ENCODE results near the gene TICRR.
"Not testable (repeated sequence)": the region's sequence is repeated elsewhere in the genome, so short reads cannot be mapped to it uniquely, and the experiment has no call there.

TICRR gene

DNA sequence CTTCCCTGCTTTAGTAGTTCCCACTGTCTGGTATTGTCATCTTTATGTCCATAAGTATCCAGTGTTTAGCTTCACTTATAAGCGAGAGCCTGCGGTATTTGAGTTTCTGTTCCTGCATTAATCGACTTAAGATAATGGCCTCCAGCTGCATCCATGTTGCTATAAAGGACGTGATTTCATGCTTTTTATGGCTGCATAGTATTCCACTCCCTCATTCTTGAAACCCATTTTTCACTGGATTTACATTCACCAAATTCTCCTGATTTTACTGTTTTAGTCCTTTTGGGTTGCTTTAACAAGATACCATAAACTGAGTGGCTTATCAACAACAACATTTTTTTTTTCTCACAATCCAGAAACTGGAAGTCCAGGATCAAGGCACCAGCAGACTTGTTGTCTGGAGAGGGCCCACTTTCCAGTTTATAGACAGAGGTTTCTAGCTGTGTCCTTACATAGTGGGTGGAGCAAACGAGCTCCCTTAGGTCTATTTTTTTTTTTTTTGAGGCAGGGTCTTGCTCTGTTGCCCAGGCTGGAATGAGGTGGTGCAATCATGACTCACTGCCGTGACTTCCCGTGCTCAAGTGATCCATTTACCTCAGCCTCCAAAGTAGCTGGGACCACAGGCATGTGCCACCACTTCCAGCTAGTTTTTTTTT, 6.1 kb upstream of the TICRR start:
- DNase-seq: no peak

DNA sequence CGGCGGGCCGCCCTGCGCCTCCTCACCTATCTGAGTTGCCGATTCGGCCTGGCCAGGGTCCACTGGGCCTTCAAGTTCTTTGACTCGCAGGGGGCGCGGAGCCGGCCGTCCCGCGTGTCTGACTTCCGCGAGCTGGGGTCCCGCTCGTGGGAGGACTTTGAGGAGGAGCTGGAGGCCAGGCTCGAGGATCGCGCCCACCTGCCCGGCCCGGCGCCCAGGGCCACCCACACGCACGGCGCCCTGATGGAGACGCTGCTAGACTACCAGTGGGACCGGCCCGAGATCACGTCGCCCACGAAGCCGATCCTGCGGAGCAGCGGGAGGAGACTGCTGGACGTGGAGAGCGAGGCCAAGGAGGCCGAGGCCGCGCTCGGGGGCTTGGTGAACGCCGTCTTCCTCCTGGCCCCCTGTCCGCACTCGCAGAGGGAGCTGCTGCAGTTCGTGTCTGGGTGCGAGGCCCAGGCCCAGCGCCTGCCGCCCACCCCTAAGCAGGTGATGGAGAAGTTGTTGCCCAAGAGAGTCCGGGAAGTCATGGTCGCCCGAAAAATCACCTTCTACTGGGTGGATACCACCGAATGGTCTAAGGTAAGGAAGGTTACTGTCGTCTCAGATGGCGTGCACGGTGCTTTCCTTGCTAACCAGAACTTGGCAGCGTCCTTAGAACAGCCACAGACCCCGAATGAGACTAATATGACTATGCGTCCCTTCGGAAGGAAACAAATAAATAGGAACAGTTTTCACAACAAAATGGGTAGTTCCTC, 567 bp downstream of the TICRR start:
- peak; percentile 34 for DNase-seq

- no peak for DNase-seq
Measured at GRCh38 chr15:89576417-89576773, 1.1 kb downstream of the TICRR start.

GRCh38 chr15:89577776-89578115, 2.5 kb downstream of the TICRR start:
- DNase-seq: no peak

DNA sequence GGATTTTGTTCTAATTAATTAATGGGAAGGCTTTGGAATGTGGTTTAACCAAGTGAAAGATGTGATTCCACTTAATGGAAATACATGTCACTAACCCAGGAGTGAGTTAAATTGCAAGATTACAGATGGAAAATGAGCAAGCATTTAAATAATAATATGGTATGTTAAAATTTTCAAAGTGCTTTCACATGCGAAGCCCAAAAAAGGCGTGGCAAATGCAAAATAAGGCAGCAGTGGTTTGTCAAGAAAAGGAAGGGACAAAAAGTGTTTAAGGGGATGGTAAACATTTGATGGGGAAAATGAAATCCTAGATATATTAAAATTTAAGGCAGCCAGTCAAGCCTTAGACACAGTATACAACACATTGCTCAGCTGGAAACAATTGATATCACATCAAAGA, 2.9 kb downstream of the TICRR start:
- DNase-seq: no peak

DNA sequence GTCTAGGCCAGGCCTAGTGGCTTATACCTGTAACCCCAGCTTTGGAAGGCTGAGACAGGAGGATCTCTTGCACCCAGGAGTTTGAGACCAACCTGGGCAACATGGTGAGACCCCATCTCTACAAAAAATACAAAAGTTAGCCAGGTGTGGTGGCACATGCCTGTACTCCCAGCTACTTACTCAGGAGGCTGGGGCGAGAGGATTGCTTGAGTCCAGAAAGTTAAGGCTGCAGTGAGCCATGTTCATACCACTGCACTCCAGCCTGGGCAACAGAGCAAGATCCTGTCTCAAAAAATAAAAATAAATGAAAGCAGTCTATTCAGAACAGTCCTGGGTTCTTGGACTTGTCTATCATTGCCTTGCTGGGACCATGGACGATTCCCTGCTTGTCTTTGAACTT, 5.5 kb downstream of the TICRR start:
- not testable (repeated sequence) for DNase-seq

DNA sequence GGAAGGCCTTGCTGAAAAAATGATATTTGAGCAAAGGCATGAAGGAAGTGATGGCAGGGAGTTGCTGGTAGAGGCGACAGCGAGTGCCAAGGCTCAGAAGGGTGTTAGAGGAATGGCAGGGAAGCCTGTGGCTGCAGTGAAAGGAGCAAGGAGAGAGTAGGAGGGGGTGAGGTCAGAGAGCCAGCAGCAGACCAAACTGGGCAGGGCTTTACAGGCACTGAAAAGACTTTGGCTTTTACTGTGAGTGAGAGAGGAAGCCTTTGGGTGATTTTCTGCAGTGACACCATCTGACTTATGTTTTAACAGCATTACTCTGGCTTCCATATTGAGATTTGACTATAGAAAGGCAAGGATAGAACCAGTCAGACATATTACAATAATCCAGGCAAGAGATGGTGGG, 11.4 kb downstream of the TICRR start:
- DNase-seq: no peak

DNA sequence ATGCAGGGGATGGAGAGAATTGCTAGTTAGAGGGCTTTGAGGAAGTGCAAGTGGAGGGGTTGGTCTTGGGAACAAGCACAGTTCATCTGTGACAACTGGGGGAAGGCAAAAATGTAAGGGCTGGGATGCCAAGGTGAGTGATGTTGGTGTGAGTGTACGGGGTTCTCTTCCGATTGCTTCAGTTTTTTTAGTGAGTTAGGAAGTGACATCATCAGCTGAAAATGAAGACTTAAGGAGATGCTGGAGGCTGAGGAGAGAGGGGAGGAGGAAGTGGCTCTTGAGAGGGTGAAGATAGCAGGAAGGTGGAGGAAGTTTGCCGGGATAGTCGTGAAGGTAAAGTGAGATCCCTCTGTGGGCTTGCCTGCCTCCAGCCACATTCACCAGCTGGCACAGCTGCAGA, 12.7 kb downstream of the TICRR start:
- DNase-seq: no peak

GRCh38 chr15:89591834-89592233, 16.6 kb downstream of the TICRR start:
- no peak for DNase-seq

DNA sequence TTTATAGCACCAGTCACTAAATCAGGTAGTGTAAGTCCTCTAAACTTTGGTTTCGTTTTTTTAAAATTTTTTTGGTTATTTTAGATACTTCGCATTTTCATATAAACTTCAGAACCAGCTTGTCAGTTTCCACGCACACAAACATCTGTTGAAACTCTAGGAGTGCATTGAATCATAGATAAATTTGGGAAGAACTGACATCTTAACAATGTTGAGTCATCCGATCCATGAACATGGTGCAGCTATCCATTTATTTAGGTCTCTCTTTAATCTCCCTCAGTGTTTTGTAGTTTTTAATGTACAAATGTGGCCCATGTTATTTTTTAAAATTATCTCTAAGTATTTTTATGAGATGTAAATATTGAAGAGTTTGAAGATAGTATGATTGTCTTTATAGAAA, 17.7 kb downstream of the TICRR start:
- DNase-seq: no peak

- no peak for DNase-seq
Measured at GRCh38 chr15:89599021-89599420, 23.8 kb downstream of the TICRR start.

GRCh38 chr15:89611317-89611716, 36.0 kb downstream of the TICRR start:
- no peak for DNase-seq

DNA sequence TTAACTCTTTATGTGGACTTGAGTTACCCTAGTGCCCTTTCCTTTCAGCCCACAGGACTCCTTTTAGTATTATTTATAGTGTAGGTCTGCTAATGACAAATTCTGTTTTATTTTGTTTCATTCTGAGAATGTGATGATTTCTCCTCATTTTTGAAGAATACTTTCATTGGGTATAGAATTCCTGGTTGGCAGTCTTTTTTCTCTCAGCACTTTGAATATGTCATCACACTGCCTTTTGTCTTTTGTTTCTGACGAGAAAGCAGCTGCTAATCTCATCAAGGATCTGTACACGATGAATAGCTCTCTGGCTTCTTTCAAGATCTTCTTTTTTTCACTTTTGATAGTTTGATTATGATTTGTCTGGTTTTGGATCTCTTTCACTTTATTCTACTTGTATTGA, 37.8 kb downstream of the TICRR start:
- no peak for DNase-seq

DNA sequence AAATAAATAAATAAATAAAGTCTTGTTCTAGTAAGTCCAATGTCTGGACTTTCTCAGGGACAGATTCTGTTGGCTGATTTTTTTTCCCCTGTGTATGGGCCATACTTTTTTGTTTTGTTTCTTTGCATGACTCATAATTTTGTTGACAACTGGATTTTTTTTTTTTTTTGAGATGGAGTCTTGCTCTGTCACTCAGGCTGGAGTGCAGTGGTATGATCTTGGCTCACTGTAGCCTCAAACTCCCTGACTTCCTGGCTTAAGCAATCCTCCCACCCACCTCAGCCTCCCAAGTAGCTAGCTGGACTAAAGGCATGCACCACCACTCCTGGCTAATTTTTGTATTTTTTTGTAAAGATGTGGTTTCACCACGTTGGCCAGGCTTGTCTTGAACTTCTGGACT, 38.9 kb downstream of the TICRR start:
- DNase-seq: no peak

- DNase-seq: no peak
Measured at GRCh38 chr15:89615135-89615534, 39.9 kb downstream of the TICRR start.

- no peak for DNase-seq
Measured at GRCh38 chr15:89616228-89616627, 41.0 kb downstream of the TICRR start.

- DNase-seq: no peak
Measured at GRCh38 chr15:89621547-89621946, 46.3 kb downstream of the TICRR start.

- no peak for DNase-seq
Measured at GRCh38 chr15:89623165-89623564, 47.9 kb downstream of the TICRR start.

DNA sequence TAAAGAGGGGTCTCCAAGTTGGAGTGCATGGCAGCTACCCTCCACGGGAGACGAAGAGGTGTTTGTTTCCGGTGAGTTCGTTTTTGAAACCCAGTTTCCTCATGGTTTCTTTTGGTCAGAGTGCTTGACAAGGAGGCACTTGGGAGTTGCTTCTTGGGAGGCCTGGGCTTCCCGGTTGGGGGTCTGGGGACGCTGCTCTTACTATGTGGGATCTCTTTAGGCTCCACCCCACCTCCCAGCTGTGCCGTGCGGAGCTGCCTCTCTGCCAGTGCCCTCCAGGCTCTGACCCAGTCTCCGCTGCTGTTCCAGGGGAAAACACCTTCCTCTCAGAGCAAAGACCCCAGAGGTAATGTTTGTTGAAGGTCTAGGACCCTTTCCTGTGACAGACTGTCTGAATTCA, 50.4 kb downstream of the TICRR start:
- no peak for DNase-seq

DNA sequence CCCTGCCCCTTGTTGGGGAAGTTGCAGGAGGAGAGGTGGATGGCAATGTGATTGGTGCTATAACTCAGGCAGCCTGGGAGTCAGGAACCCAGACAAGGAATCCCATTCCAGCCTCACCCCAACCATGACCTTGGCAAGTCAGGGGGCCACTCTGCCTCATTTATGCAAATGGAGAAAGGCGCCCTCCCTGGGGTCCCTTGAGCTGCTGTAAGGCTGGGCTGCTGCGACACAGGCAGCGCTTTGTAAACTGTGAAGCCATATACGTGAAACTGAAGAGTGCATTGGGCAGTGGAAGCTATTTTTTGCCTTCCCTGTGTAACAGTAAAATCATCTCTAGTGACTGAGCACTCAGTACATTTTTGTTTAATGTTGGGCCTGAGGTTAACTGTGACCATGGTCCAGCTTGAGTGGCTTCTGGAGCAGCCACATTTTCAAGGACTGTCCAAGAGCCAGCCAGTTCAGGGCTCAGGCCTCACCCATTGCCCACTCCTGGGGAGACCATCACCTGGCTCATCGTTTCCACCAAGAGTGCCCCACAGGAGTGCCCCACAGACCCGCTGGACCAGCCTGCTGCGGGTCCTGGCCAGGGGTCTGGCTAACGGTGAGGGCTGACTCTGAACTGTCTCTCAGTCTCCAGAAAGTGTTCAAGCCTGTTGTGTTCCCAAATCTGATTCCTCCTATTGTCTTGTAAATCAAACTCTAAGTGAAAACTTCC, 52.1 kb downstream of the TICRR start:
- no peak for DNase-seq

- no peak for DNase-seq
Measured at GRCh38 chr15:89628301-89628700, 53.0 kb downstream of the TICRR start.

- DNase-seq: no peak
Measured at GRCh38 chr15:89628806-89629715, 53.8 kb downstream of the TICRR start.

DNA sequence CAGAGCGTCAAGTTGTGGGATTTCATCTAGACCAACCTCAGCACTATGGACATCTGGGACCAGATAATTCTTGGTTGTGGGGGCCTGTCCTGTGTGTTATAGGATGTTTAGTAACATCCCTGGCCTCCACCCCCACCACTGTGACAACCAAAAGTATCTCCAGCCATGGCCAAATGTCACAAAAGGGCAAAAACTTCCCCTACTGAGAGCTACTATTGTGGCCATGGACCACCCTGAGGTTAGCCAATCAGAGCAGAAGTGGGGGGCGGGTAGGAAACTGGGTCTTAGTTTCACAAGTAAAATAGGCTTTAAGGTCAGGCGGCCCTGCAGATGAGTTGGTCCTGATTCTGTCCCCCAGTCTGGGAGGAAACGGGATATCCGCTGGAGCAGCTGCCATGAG, 54.6 kb downstream of the TICRR start:
- DNase-seq: no peak
